ENCODE data around the gene PPIH. TPM values are rescaled to one million over a fixed set of nuclear protein-coding genes. Genes with fewer than 3 reads are reported as not detected.

PPIH gene
- total and polyA plus RNA-seq, 2 of the 13 experiments (the other 11 are each of a cell fraction or from before 2014, with no cell fraction given): 29.9 to 72.6 TPM

DNA sequence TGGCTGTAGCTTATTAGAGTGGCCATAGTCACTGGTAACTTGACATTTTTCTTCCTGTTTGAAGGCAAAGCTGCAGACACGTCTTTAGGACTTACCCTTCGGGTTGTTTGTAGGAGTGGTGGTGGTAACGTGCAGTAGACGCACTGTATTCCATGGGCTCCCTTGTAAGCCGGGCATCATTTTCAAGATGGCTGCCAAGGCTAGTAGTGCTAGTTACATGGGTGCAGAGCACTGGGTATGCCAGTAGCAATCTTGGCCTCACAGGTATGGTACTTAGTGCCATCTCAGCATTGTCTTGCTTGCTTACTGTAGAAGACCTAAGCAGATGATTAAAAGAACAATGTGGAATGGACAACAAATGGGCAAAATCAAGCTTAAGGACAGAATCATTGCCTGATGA, 25.9 kb downstream of the PPIH start:
- TF ChIP-seq HDAC2 (CRISPR knock-in tag; IDR thresholded peaks at IDR 0.05) (no peak), TEAD3 (CRISPR knock-in tag; optimal IDR thresholded peaks at IDR 0.05; ENCODE audit: borderline replicate concordance) (peak; percentile 13), YY1 (IDR thresholded peaks at IDR 0.05; ENCODE audit: insufficient read depth, insufficient replicate concordance, low read depth, low read length) (peak; percentile 86), SAP130 (CRISPR knock-in tag; IDR thresholded peaks at IDR 0.05; ENCODE audit: low read depth) (peak; percentile 26; the same call in 1 of the 2 replicates)
- POLR2A ChIA-PET: interaction anchor here (2.0 to 5.3 kb wide), 3 partner anchors 11 to 82 kb away, joined by 4 to 51 read pairs (median 33); partner anchors contain the start of genes C1orf50, P3H1 and PPIH
- Histone ChIP-seq H3K27ac (ENCODE audit: extremely low read length, insufficient read depth, low read length) (peak overlapping the region; percentile 61), H3K36me3 (replicated peaks in 1 of 2; ENCODE audit: control insufficient read depth in 1 of 2, insufficient read depth in 2 of 2, low read length in 2 of 2) (peaks cover 8 to 13% of the 10 kb centered on the region in 2 experiments; a peak in 4 of 5 replicates), H3K9me3 (ENCODE audit: low read length) (no peaks in the 10 kb centered on the region), H3K79me2 (ENCODE audit: insufficient read depth, low read length) (peaks cover 83% of the 10 kb centered on the region), H3K27me3 (ENCODE audit: control insufficient read depth in 1 of 2, insufficient read depth in 2 of 2, low read length in 2 of 2) (no peaks in the 10 kb centered on the region; a peak in 1 of 5 replicates), H2AFZ (ENCODE audit: low read length) (no peak overlapping the region), H4K20me1 (ENCODE audit: insufficient read depth, low read length) (peaks cover 59% of the 10 kb centered on the region), H3K9ac (ENCODE audit: insufficient read depth, low read depth, low read length) (peak overlapping the region; percentile 80), H3K4me1 (ENCODE audit: insufficient read depth, low read length) (peaks cover 69% of the 10 kb centered on the region), H3K4me3 (replicated peaks in 1 of 3; ENCODE audit: insufficient read depth in 1 of 3, low read depth in 2 of 3, low read length in 3 of 3) (peak overlapping the region; percentile 66 to 87 (median 86)), H3K4me2 (ENCODE audit: low read depth, low read length) (peak overlapping the region; percentile 99)
- no TSS peak for BruUV-seq (replicated peaks)
- in situ Hi-C loops (cut with HindIII; ENCODE audit: extremely low pct_ligation_motif_present, low pct_unique_long_range_greater_than_20kb) (no loop called here), intact Hi-C loops (cut with micrococcal nuclease; ENCODE audit: unreplicated experiment) (no loop called here)
- WGBS (ENCODE audit: low lambda C conversion rate): 7% methylated on average over 5 of the region's 5 CpGs
- DNase-seq (ENCODE audit: low spot score): peak; percentile 20
- peak; percentile 32 for FAIRE-seq
- CTCF ChIA-PET (ENCODE audit: low intra/inter-chr PET ratio, low total read pairs): no interaction called here
- ATAC-seq: 0 out of 3 replicates have a peak, but pooled peaks have one; percentile 6

- Histone ChIP-seq H3K36me3 (replicated peaks in 1 of 2; ENCODE audit: control insufficient read depth in 1 of 2, insufficient read depth in 2 of 2, low read length in 2 of 2) (peaks cover 10 to 17% of the 10 kb centered on the region in 2 experiments; a peak in 4 of 5 replicates), H3K79me2 (ENCODE audit: insufficient read depth, low read length) (peaks cover 89% of the 10 kb centered on the region), H3K4me3 (replicated peaks in 1 of 3; ENCODE audit: insufficient read depth in 1 of 3, low read depth in 2 of 3, low read length in 3 of 3) (peak overlapping the region in 2 of 3 experiments; percentile 9 to 87; a peak in 3 of 6 replicates), H3K9ac (ENCODE audit: insufficient read depth, low read depth, low read length) (no peak overlapping the region; the same call in 1 of the 2 replicates), H3K9me3 (ENCODE audit: low read length) (no peaks in the 10 kb centered on the region), H3K27me3 (ENCODE audit: control insufficient read depth in 1 of 2, insufficient read depth in 2 of 2, low read length in 2 of 2) (no peaks in the 10 kb centered on the region; a peak in 1 of 5 replicates), H4K20me1 (ENCODE audit: insufficient read depth, low read length) (peaks cover 82% of the 10 kb centered on the region), H3K4me2 (ENCODE audit: low read depth, low read length) (peak overlapping the region; percentile 99), H2AFZ (ENCODE audit: low read length) (no peak overlapping the region), H3K4me1 (ENCODE audit: insufficient read depth, low read length) (peaks cover 74% of the 10 kb centered on the region), H3K27ac (ENCODE audit: extremely low read length, insufficient read depth, low read length) (no peak overlapping the region)
- no peak for FAIRE-seq
- ChIA-PET POLR2A (interaction anchor here (1.1 kb wide), 1 partner anchor 80 kb away, joined by 3 read pairs; the partner anchor contains the start of genes C1orf50 and P3H1), CTCF (ENCODE audit: low intra/inter-chr PET ratio, low total read pairs) (no interaction called here)
- no TSS peak for BruUV-seq (replicated peaks)
- DNase-seq (ENCODE audit: low spot score): no peak
- intact Hi-C loops (cut with micrococcal nuclease; ENCODE audit: unreplicated experiment) (no loop called here), in situ Hi-C loops (cut with HindIII; ENCODE audit: extremely low pct_ligation_motif_present, low pct_unique_long_range_greater_than_20kb) (no loop called here)
- 87% methylated on average over 4 of the region's 4 CpGs for WGBS (ENCODE audit: low lambda C conversion rate)
- no peak for ATAC-seq
- TF ChIP-seq SNAPC4 (CRISPR knock-in tag; IDR thresholded peaks at IDR 0.05) (no peak), ONECUT2 (CRISPR knock-in tag; IDR thresholded peaks at IDR 0.05) (no peak), ZNF775 (CRISPR knock-in tag; IDR thresholded peaks at IDR 0.05; ENCODE audit: borderline replicate concordance) (no peak), ZNF138 (CRISPR knock-in tag; IDR thresholded peaks at IDR 0.05; ENCODE audit: low read depth) (no peak), ZSCAN20 (CRISPR knock-in tag; IDR thresholded peaks at IDR 0.05; ENCODE audit: borderline replicate concordance) (no peak), NFYC (CRISPR knock-in tag; IDR thresholded peaks at IDR 0.05) (no peak), NFYB (CRISPR knock-in tag; IDR thresholded peaks at IDR 0.05) (no peak), ATM (IDR thresholded peaks at IDR 0.05; ENCODE audit: borderline replicate concordance) (no peak), ZNF747 (CRISPR knock-in tag; IDR thresholded peaks at IDR 0.05; ENCODE audit: borderline replicate concordance) (no peak)
These were observed 28.2 kb downstream of the PPIH start for GRCh38 chr1:42686418-42686817.
